Measurements from ENCODE around the gene FAM13C. TPM values are rescaled to one million over a fixed set of nuclear protein-coding genes. Genes with fewer than 3 reads are reported as not detected.

The FAM13C gene
- polyA plus RNA-seq, 1 donor from 2014 or later: 89.3 TPM

GRCh38 chr10:59315465-59315864 is 46.9 kb downstream of the FAM13C start:
- Histone ChIP-seq H3K4me3 (ENCODE audit: low read length) (no peak overlapping the region), H2AFZ (ENCODE audit: low read depth, low read length) (no peak overlapping the region), H3K9me2 (ENCODE audit: insufficient read depth, low read length) (no peaks in the 10 kb centered on the region), H4K20me1 (ENCODE audit: insufficient read depth) (no peaks in the 10 kb centered on the region), H3K9ac (ENCODE audit: low read length) (no peak overlapping the region), H3K79me2 (replicated peaks; ENCODE audit: insufficient read depth, low read length) (peaks cover 14% of the 10 kb centered on the region), H3F3A (ENCODE audit: insufficient read depth, low read length, poor library complexity, severe bottlenecking) (peaks cover 4% of the 10 kb centered on the region), H3K9me3 (ENCODE audit: low read length) (no peaks in the 10 kb centered on the region), H3K4me2 (ENCODE audit: low read length) (no peak overlapping the region), H3K27me3 (ENCODE audit: insufficient read depth, low read depth, low read length) (no peaks in the 10 kb centered on the region), H3K27ac (ENCODE audit: low read length) (no peak overlapping the region), H3K36me3 (ENCODE audit: insufficient read depth, low read length) (peaks cover 3% of the 10 kb centered on the region)
- no peak for TF ChIP-seq POLR2AphosphoS5 (IDR thresholded peaks at IDR 0.05)
- TF ChIP-seq MXI1 (conservative IDR thresholded peaks at IDR 0.05; ENCODE audit: poor library complexity, severe bottlenecking): no peak
- TF ChIP-seq EZH2 (IDR thresholded peaks at IDR 0.05; ENCODE audit: borderline replicate concordance, insufficient read depth, low read length, poor library complexity, severe bottlenecking): no peak
- no peak for TF ChIP-seq EP300 (conservative IDR thresholded peaks at IDR 0.05; ENCODE audit: poor library complexity, severe bottlenecking)
- no peak for TF ChIP-seq RAD21 (conservative IDR thresholded peaks at IDR 0.05)
- TF ChIP-seq, protein P1, sequence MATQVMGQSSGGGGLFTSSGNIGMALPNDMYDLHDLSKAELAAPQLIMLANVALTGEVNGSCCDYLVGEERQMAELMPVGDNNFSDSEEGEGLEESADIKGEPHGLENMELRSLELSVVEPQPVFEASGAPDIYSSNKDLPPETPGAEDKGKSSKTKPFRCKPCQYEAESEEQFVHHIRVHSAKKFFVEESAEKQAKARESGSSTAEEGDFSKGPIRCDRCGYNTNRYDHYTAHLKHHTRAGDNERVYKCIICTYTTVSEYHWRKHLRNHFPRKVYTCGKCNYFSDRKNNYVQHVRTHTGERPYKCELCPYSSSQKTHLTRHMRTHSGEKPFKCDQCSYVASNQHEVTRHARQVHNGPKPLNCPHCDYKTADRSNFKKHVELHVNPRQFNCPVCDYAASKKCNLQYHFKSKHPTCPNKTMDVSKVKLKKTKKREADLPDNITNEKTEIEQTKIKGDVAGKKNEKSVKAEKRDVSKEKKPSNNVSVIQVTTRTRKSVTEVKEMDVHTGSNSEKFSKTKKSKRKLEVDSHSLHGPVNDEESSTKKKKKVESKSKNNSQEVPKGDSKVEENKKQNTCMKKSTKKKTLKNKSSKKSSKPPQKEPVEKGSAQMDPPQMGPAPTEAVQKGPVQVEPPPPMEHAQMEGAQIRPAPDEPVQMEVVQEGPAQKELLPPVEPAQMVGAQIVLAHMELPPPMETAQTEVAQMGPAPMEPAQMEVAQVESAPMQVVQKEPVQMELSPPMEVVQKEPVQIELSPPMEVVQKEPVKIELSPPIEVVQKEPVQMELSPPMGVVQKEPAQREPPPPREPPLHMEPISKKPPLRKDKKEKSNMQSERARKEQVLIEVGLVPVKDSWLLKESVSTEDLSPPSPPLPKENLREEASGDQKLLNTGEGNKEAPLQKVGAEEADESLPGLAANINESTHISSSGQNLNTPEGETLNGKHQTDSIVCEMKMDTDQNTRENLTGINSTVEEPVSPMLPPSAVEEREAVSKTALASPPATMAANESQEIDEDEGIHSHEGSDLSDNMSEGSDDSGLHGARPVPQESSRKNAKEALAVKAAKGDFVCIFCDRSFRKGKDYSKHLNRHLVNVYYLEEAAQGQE (IDR thresholded peaks at IDR 0.05; ENCODE audit: borderline replicate concordance): no peak
- TF ChIP-seq CTCF (IDR thresholded peaks at IDR 0.05; ENCODE audit: poor library complexity, severe bottlenecking): no peak
- no peak for TF ChIP-seq TAF1 (IDR thresholded peaks at IDR 0.05; ENCODE audit: low read depth)
- no peak for TF ChIP-seq SMC3 (conservative IDR thresholded peaks at IDR 0.05; ENCODE audit: poor library complexity)

DNA sequence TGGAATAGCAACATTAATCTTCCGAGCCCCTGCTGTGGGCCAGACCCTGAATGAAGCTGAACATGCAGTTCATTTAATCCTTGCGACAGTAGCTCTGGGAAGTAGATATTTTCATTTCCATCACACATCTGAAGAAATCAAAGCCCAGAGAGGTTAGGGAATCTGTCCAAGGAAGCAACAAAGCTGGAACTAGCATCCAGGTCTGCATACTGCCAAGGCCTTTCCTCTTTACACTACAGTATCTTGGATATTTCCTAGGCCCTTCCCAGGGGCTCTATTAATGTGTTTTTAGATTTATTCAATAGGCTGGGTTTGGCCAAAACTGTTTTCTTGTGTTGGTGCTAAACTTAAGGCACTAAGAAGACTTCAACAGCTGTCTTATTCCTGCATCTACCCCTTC is 48.1 kb downstream of the FAM13C start:
- no peaks in the 10 kb centered on the region for H3K27me3 ChIP-seq (ENCODE audit: insufficient read depth, low read depth, low read length)
- no peaks in the 10 kb centered on the region for H4K20me1 ChIP-seq (ENCODE audit: insufficient read depth)
- H3K9ac ChIP-seq (ENCODE audit: low read length): no peak overlapping the region
- no peaks in the 10 kb centered on the region for H3F3A ChIP-seq (ENCODE audit: insufficient read depth, low read length, poor library complexity, severe bottlenecking)
- no peaks in the 10 kb centered on the region for H3K9me3 ChIP-seq (ENCODE audit: low read length)
- H3K9me2 ChIP-seq (ENCODE audit: insufficient read depth, low read length): no peaks in the 10 kb centered on the region
- TF ChIP-seq EZH2 (IDR thresholded peaks at IDR 0.05; ENCODE audit: borderline replicate concordance, insufficient read depth, low read length, poor library complexity, severe bottlenecking): no peak
- no peak overlapping the region for H3K4me2 ChIP-seq (ENCODE audit: low read length)
- peaks cover 3% of the 10 kb centered on the region for H3K36me3 ChIP-seq (ENCODE audit: insufficient read depth, low read length)
- H3K27ac ChIP-seq (ENCODE audit: low read length): no peak overlapping the region
- no peak overlapping the region for H2AFZ ChIP-seq (ENCODE audit: low read depth, low read length)
- H3K79me2 ChIP-seq (replicated peaks; ENCODE audit: insufficient read depth, low read length): peaks cover 16% of the 10 kb centered on the region
- H3K4me3 ChIP-seq (ENCODE audit: low read length): no peak overlapping the region

DNA sequence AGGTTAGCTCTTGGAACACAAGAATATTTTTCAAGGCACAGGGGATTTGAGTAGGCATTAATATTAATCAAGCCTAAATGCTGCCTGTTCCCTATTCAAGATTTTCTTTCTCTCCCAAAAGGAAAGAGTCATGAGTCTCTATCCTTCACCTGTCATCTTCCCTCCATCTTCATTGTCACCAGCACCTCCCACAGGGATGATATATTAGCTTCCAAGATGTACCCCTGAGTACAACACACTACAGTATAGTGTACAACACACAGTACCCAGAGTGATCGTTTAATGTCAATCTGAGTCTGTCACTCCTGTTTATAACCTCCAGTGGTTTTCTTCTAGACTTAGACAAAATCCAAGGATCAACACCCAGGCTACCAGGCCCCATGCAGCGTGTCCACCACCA is 50.1 kb downstream of the FAM13C start:
- Histone ChIP-seq H3K9me3 (ENCODE audit: low read length) (no peaks in the 10 kb centered on the region), H3K4me2 (ENCODE audit: low read length) (no peak overlapping the region), H3K79me2 (replicated peaks; ENCODE audit: insufficient read depth, low read length) (peaks cover 35% of the 10 kb centered on the region), H4K20me1 (ENCODE audit: insufficient read depth) (no peaks in the 10 kb centered on the region), H3K36me3 (ENCODE audit: insufficient read depth, low read length) (peaks cover 3% of the 10 kb centered on the region), H3K4me3 (ENCODE audit: low read length) (no peak overlapping the region), H3F3A (ENCODE audit: insufficient read depth, low read length, poor library complexity, severe bottlenecking) (no peaks in the 10 kb centered on the region), H3K9ac (ENCODE audit: low read length) (no peak overlapping the region), H2AFZ (ENCODE audit: low read depth, low read length) (no peak overlapping the region), H3K27ac (ENCODE audit: low read length) (no peak overlapping the region), H3K9me2 (ENCODE audit: insufficient read depth, low read length) (no peaks in the 10 kb centered on the region), H3K27me3 (ENCODE audit: insufficient read depth, low read depth, low read length) (no peaks in the 10 kb centered on the region)
- TF ChIP-seq, protein P1 (IDR thresholded peaks at IDR 0.05; ENCODE audit: borderline replicate concordance): no peak
- TF ChIP-seq RAD21 (conservative IDR thresholded peaks at IDR 0.05) (no peak), SMC3 (conservative IDR thresholded peaks at IDR 0.05; ENCODE audit: poor library complexity) (no peak), EZH2 (IDR thresholded peaks at IDR 0.05; ENCODE audit: borderline replicate concordance, insufficient read depth, low read length, poor library complexity, severe bottlenecking) (no peak), MXI1 (conservative IDR thresholded peaks at IDR 0.05; ENCODE audit: poor library complexity, severe bottlenecking) (no peak), EP300 (conservative IDR thresholded peaks at IDR 0.05; ENCODE audit: poor library complexity, severe bottlenecking) (peak; percentile 68), TAF1 (IDR thresholded peaks at IDR 0.05; ENCODE audit: low read depth) (no peak), CTCF (IDR thresholded peaks at IDR 0.05; ENCODE audit: poor library complexity, severe bottlenecking) (no peak), POLR2AphosphoS5 (IDR thresholded peaks at IDR 0.05) (peak; percentile 86)

Data from neural cell (in vitro differentiated cells).